Astrocyte (in vitro differentiated cells and primary cell): ENCODE measurements around the gene TMEM219. TPM values are rescaled to one million over a fixed set of nuclear protein-coding genes. Genes with fewer than 3 reads are reported as not detected.

Experiments
- DNase-seq: peaks from one replicate; pipeline ENCODE4 v3.0.0-alpha.2; 2010; ENCODE audit warnings: low read depth
- FAIRE-seq: peaks from 2 replicates; lab custom pipeline; 2011; peaks lifted over from hg19 to GRCh38; lab: Jason Lieb, UNC
- H2AFZ ChIP-seq: 2 replicates; pipeline ENCODE4 v1.6.0; 2012; ENCODE audit warnings: low read depth, low read length, inconsistent platforms
- H3K27ac ChIP-seq: 2 replicates; pipeline ENCODE4 v1.5.1; 2011; ENCODE audit warnings: low read depth, low read length, inconsistent platforms
- H3K27me3 ChIP-seq: 2 replicates; pipeline ENCODE4 v1.6.0; 2011; ENCODE audit warnings: low read length, inconsistent platforms; ENCODE audit not compliant: insufficient read depth
- H3K36me3 ChIP-seq: 2 replicates; pipeline ENCODE4 v1.5.1; 2011; ENCODE audit warnings: low read length, inconsistent platforms; ENCODE audit not compliant: insufficient read depth
- H3K4me1 ChIP-seq: 2 replicates; pipeline ENCODE4 v1.5.1; 2011; ENCODE audit warnings: low read length, inconsistent platforms; ENCODE audit not compliant: insufficient read depth
- H3K4me2 ChIP-seq: 2 replicates; pipeline ENCODE4 v1.6.0; 2012; ENCODE audit warnings: low read length, inconsistent platforms
- H3K4me3 ChIP-seq: 2 replicates; pipeline ENCODE4 v1.5.1; 2011; ENCODE audit warnings: low read depth, mild to moderate bottlenecking, low read length, inconsistent platforms; ENCODE audit not compliant: insufficient read depth
- H3K79me2 ChIP-seq: 2 replicates; pipeline ENCODE4 v1.6.0; 2012; ENCODE audit warnings: mild to moderate bottlenecking, low read length, inconsistent platforms; ENCODE audit not compliant: insufficient read depth
- H3K9ac ChIP-seq: 2 replicates; pipeline ENCODE4 v1.6.0; 2012; ENCODE audit warnings: mild to moderate bottlenecking, low read length, inconsistent platforms
- H3K9me3 ChIP-seq: 2 replicates; pipeline ENCODE4 v1.5.1; 2012; ENCODE audit warnings: low read depth, mild to moderate bottlenecking, low read length, inconsistent platforms; ENCODE audit not compliant: insufficient read depth
- H4K20me1 ChIP-seq: 2 replicates; pipeline ENCODE4 v1.6.0; 2012; ENCODE audit warnings: low read length, inconsistent platforms; ENCODE audit not compliant: insufficient read depth
- H3K27ac Mint-ChIP-seq: one replicate; pipeline ENCODE4 v1.8.0; 2021; ENCODE audit warnings: mild to moderate bottlenecking, mixed read lengths; ENCODE audit not compliant: unreplicated experiment
- H3K27me3 Mint-ChIP-seq: one replicate; pipeline ENCODE4 v1.8.0; 2021; ENCODE audit warnings: low read depth, mixed read lengths; ENCODE audit not compliant: unreplicated experiment
- H3K36me3 Mint-ChIP-seq: one replicate; pipeline ENCODE4 v1.8.0; 2021; ENCODE audit warnings: low read depth, mixed read lengths; ENCODE audit not compliant: unreplicated experiment
- H3K4me1 Mint-ChIP-seq: one replicate; pipeline ENCODE4 v1.8.0; 2021; ENCODE audit warnings: low read depth, mixed read lengths; ENCODE audit not compliant: unreplicated experiment
- H3K4me3 Mint-ChIP-seq: one replicate; pipeline ENCODE4 v1.8.0; 2021; ENCODE audit warnings: mild to moderate bottlenecking, moderate library complexity, mixed read lengths; ENCODE audit not compliant: unreplicated experiment
- H3K9me3 Mint-ChIP-seq: one replicate; pipeline ENCODE4 v1.8.0; 2021; ENCODE audit warnings: mild to moderate bottlenecking, mixed read lengths; ENCODE audit not compliant: unreplicated experiment
- EZH2 ChIP-seq: IDR thresholded peaks from 2 replicates; pipeline ENCODE4 v1.6.1; 2012; ENCODE audit warnings: mild to moderate bottlenecking, low read length, inconsistent platforms; ENCODE audit not compliant: insufficient read depth
- total RNA-seq: library from RNA; stranded (reverse); gene quantifications from 2 replicates; pipeline ENCODE4 v1.2.1, GENCODE V29; 2021
- TF ChIP-seq, protein P1 (sequence below): IDR thresholded peaks from 2 replicates; pipeline ENCODE4 v1.5.1; 2011; ENCODE audit warnings: low read depth, mild to moderate bottlenecking, inconsistent platforms, low read length, moderate library complexity; ENCODE audit not compliant: insufficient read depth

The TMEM219 gene
- total RNA-seq, 1 donor from 2014 or later = 96.6 TPM

DNA sequence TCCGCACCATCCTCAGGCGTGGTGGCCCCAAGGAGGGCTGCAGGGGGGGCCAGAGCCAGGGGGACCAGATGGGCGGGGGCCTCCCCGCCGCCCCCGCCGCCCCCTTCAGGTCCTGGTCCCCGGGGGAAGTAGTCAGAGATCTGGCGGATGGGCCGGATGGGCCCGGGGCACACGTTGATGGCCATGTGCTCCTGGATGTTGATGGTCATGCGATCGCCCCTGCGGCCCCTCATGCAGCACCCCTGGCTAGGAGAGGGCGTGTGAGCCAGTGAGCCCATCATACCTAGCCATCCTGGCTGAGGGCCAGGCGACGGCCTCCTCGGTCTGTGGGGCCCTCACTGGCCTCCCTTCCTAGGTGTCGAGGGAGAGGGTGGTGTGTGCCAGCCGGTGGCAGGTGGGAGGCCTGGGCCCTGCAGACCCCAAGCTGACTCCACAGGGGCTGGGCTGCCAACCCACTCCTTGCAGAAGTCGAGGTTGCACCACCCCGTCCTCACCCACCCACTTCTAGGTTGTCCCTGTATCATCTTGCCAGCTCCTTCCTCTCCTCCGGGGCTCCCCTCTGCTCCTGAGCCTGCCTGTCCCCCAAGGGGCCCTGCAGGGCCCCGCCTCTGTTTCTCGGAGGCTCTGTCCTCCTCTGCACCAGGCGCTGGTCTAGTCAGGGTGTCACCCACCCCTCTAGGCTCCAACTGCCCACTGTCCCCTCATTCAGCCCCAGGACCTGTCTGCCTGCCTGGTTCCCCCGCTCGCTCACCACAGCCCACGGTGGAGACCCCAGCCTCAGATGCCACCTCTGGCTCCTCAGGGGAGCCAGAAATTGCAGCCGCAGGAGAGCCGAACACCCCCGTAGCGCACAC is 48.3 kb downstream of the TMEM219 start:
- TF ChIP-seq EZH2 = peak; percentile 86
- TF ChIP-seq, protein P1, sequence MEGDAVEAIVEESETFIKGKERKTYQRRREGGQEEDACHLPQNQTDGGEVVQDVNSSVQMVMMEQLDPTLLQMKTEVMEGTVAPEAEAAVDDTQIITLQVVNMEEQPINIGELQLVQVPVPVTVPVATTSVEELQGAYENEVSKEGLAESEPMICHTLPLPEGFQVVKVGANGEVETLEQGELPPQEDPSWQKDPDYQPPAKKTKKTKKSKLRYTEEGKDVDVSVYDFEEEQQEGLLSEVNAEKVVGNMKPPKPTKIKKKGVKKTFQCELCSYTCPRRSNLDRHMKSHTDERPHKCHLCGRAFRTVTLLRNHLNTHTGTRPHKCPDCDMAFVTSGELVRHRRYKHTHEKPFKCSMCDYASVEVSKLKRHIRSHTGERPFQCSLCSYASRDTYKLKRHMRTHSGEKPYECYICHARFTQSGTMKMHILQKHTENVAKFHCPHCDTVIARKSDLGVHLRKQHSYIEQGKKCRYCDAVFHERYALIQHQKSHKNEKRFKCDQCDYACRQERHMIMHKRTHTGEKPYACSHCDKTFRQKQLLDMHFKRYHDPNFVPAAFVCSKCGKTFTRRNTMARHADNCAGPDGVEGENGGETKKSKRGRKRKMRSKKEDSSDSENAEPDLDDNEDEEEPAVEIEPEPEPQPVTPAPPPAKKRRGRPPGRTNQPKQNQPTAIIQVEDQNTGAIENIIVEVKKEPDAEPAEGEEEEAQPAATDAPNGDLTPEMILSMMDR = no peak
- Histone ChIP-seq H3K79me2 (no peaks in the 10 kb centered on the region), H2AFZ (no peak overlapping the region), H3K36me3 (no peaks in the 10 kb centered on the region), H3K4me2 (peak overlapping the region; percentile 77), H3K4me3 (no peak overlapping the region), H3K9me3 (no peaks in the 10 kb centered on the region), H3K9ac (no peak overlapping the region), H3K27ac (no peak overlapping the region), H3K27me3 (peaks cover 8% of the 10 kb centered on the region), H4K20me1 (peaks cover 5% of the 10 kb centered on the region), H3K4me1 (peaks cover 5% of the 10 kb centered on the region)
- Mint-ChIP-seq H3K9me3 (no peaks in the 10 kb centered on the region), H3K27ac (no peak overlapping the region), H3K4me3 (peak overlapping the region; percentile 71), H3K27me3 (peaks cover 30% of the 10 kb centered on the region), H3K4me1 (no peaks in the 10 kb centered on the region), H3K36me3 (peaks cover 2% of the 10 kb centered on the region)
- DNase-seq (no peak), FAIRE-seq (no peak)

DNA sequence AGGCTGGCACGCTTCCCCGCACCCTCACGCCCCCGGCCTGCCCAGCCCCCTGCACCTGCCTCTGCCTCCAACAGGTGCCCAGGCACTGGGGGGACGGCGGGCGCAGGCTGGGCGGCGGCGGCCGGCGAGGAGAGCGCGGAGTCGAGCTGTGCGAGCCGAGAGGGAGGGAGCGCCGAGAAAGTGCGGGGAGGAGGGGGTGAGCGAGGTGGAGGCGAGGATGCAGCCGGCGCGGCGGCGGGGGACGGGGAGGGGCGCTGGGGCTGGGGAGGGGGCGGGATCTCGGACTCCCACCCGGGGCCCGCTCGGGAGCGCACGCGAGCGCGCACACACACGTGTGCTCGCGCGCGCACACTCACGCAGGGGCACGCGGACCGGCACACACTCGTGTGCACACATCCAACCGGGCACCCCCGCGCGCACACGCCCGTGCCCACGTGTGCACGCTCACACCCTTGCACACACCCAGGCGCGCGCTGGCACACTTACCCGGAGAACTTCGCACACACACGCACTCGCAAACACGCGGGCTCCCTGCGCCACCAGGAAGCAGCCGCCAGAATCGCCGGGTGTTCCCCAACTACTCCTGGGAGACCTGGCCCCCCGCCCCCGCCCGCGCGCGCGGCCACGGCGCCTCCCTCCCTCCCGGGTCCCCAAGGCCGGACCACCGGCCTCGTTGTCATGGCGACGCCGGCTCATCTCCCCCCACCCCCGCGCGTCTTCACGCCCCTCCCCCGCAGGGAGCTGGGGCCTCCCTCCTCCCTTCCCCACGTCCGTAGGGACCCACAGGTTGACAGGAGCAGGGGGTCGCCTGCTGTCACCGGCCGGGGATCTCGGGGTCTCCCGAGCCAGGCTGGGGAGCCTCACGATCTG is 49.2 kb downstream of the TMEM219 start, which contains the start of gene DOC2A:
DOC2A (minus strand) TSS at position 184 of the 870 bp plus-strand sequence. CDS start 805 bp downstream, outside the sequence.
- Histone ChIP-seq H3K4me2 (peak within 1 kb of the TSS; percentile 77), H4K20me1 (no peaks in the 10 kb centered on the region), H3K27me3 (peaks cover 8% of the 10 kb centered on the region), H3K4me1 (peaks cover 5% of the 10 kb centered on the region), H3K27ac (no peak within 1 kb of the TSS), H2AFZ (no peak within 1 kb of the TSS), H3K4me3 (no peak within 1 kb of the TSS), H3K79me2 (no peaks in the 10 kb centered on the region), H3K9me3 (no peaks in the 10 kb centered on the region), H3K9ac (no peak within 1 kb of the TSS), H3K36me3 (no peaks in the 10 kb centered on the region)
- Mint-ChIP-seq H3K9me3 (no peaks in the 10 kb centered on the region), H3K27me3 (peaks cover 30% of the 10 kb centered on the region), H3K27ac (no peak within 1 kb of the TSS), H3K36me3 (peaks cover 2% of the 10 kb centered on the region), H3K4me1 (no peaks in the 10 kb centered on the region), H3K4me3 (peak within 1 kb of the TSS; percentile 72)
- FAIRE-seq = no peak
- TF ChIP-seq, protein P1 = no peak
- TF ChIP-seq EZH2 = peak; percentile 57
- no peak for DNase-seq
